Sigmoid colon (tissue), 4 donors: ENCODE measurements around the gene C2CD2.

Experiments used
- CTCF ChIP-seq, 4 experiments: fragments of 450-650 bp in 3 of 4; fragments of 200-600 bp in 1 of 4; IDR thresholded peaks; one replicate each; pipeline ENCODE4 v1.5.1; 2016 to 2019; ENCODE audit warnings: antibody characterized with exemption in 4 of 4, mild to moderate bottlenecking in 3 of 4, moderate library complexity in 2 of 4
- POLR2AphosphoS5 ChIP-seq, 4 donors: sonication (generic); formaldehyde crosslinking; IDR thresholded peaks; one replicate each; pipeline ENCODE4 v1.6.1; 2017; ENCODE audit warnings: antibody characterized with exemption in 4 of 4

GRCh38 chr21:41881051-41881450 lies 72.8 kb downstream of the C2CD2 start:
- TF ChIP-seq CTCF (IDR thresholded peaks at IDR 0.05) (no peak), POLR2AphosphoS5 (IDR thresholded peaks at IDR 0.05) (no peak)
